Islet of Langerhans (tissue), 1 donor: ENCODE data around the gene SLC19A1.

ENCODE experiments used
- FAIRE-seq: peaks from one replicate; lab custom pipeline; 2011; peaks lifted over from hg19 to GRCh38; lab: Jason Lieb, UNC

SLC19A1 gene

GRCh38 chr21:45478115-45478801 is 64.0 kb downstream of the SLC19A1 start:
- FAIRE-seq: no peak

DNA sequence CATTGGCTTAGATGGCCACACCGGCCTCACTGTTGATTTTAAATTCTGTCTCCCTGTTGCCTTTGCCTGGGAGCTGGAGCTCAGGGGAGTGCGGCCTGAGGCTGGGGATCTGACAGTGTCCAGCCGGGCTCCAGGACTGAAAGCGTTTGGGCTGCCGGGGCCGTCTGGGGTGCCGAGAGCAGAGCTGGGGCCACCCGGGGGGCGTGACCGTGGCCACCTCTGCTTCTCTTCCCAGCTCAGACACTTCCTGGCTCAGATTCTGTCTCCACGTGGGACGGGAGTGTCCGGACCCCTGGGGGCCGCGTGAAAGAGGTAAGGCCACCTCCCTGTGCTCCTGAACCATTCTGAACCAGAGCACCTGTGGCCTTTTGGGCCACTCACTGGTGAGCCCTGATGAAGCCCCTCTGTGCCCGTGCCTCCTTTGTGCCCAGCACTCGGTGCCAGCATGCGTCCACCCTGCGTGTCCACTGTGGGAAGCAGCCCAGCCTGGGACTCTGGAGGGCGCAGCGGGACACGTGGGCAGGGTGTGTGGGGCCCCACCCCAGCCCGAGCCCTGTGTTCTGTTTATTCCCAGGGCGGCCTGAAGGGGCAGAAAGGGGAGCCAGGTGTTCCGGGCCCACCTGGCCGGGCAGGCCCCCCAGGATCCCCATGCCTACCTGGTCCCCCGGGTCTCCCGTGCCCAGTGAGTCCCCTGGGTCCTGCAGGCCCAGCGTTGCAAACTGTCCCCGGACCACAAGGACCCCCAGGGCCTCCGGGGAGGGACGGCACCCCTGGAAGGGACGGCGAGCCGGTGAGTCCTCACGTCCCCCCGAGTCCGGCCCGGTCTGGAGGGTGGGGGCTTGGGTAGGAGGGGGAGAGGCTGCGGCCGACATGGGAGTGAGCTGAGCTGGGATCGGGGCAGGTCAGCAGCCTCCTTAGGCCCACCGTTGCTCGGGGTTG is 64.8 kb downstream of the SLC19A1 start:
- FAIRE-seq: no peak

DNA sequence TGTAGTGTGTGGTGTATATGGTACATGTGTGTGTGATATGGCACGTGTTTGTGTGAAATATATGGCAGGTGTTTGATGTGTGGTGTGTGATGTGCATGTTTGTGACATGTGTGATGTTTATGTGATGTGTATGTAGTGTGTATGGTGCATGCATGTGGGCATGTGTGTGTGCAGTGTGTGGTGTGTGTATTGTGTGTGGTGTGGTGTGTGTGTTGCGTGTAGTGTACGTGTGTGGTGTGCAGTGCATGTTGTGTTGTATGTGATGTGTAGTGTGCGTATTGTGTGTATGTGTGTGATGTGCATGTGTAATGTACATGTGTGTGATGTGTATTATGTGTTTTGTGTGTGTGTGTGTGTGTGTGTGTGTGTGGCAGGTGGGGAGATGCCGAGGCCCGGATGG is 65.7 kb downstream of the SLC19A1 start:
- no peak for FAIRE-seq

GRCh38 chr21:45475797-45476570 is 66.3 kb downstream of the SLC19A1 start:
- FAIRE-seq: no peak

GRCh38 chr21:45475004-45475685 is 67.1 kb downstream of the SLC19A1 start:
- FAIRE-seq: no peak

DNA sequence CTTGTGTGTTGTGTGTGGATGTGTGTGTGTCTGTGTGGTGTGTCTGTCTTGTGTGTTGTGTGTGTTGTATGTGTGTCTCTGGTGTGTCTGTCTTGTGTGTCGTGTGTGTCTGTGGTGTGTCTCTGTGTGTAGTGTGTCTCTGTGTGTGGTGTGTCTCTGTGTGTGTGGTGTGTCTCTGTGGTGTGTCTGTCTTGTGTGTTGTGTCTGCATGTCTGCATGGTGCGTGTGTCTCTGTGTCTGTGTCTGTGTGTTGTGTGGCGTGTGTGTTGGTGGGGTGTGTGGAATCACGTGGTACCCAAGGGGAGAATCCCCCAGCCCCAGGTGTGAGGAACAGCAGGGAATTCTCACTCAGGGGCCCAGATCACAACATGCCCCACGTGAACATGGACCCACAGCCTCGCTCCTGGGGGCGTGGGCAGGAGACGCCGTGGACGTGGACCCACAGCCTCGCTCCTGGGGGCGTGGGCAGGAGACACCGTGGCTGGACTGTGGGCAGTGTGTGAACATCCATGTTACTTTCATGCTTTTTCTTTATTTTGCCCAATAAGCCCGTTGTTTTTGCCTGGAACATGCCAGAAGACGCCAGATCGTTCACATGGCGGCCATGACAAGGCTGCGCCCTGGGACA is 67.8 kb downstream of the SLC19A1 start:
- FAIRE-seq: no peak

- FAIRE-seq: no peak
These were observed 68.5 kb downstream of the SLC19A1 start for GRCh38 chr21:45473496-45474322.

- no peak for FAIRE-seq
These were observed 69.5 kb downstream of the SLC19A1 start for GRCh38 chr21:45472445-45473365.

DNA sequence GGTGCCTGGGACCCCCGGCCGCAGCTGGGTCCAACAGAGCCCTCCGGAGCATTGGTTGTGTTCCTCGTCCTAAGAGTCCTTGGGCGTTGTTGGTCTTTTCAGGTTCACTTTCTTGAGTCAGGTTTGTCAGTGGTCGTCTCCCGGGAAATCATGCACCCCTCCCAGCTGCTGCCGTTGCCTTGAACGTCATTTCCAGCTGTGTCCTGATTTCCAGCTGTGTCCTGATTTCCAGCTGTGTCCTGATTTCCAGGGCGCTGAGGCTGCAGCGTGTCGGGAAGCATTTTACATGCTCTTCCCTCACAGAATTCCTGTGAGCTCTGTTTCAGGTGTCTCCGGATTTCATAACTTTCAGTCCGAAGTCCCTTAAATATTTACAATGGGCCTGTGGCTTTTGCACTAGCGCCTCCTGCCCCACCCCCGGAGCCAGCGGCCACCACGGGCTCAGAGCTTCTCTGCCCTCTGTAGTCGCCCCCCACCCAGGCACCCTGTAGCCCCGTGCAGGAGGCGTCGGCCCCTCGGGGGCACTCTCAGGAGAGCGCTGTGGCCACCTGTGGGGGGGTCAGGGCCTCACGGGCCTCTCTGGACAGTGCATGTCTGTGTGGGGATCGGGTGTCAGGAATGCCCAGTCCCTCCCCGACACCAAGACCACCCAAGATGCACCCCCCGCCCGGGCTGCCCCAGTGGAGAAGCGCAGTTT is 70.6 kb downstream of the SLC19A1 start:
- FAIRE-seq: no peak

DNA sequence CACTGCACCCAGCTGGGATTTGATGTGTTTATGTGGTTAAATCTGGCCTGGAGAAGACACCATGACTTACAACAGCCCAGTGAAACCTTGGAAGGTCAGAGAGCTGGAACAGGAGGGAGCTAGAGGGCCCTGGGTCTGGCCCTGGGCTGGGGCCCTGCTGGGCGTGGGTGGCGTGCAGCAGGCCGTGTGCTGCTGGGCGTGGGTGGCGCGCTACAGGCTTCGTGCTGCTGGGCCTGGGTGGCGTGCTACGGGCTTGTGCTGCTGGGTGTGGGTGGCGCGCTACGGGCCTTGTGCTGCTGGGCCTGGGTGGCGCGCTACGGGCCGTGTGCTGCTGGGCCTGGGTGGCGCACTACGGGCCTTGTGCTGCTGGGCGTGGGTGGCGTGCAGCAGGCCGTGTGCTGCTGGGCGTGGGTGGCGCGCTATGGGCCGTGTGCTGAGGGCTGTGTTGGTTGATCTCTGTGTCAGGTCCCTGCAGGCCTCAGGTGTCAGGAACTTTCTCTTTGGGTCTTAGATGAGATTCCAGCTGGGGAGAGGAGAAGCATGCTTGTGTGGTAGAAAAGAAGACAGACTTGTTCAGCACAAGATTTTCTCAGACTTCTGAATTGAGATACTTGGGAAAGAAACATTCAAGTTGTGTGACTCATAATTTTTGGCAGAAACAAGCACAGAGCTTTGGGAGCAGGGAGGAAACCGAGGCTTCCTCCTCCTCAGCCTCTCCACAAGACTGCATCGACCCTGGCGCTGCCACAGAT is 71.3 kb downstream of the SLC19A1 start:
- FAIRE-seq: no peak

GRCh38 chr21:45470087-45470515 is 72.1 kb downstream of the SLC19A1 start:
- FAIRE-seq: no peak

- FAIRE-seq: no peak
These were observed 72.8 kb downstream of the SLC19A1 start for GRCh38 chr21:45469273-45470086.

DNA sequence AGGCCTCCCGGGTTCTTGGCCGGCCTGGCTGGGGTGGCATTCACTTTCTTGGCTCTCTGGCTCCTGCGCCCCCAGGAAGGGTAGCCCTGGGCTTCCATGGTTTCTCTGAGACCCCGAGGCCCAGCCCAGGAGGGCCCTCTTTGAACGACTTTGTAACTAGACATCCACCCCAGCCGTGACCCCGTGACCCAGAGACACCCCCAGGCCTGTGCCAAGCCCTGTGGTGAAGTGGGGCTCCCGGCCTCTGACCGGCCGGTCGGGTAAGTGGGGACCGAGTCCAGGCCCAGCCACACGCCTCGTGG is 73.3 kb downstream of the SLC19A1 start:
- no peak for FAIRE-seq

DNA sequence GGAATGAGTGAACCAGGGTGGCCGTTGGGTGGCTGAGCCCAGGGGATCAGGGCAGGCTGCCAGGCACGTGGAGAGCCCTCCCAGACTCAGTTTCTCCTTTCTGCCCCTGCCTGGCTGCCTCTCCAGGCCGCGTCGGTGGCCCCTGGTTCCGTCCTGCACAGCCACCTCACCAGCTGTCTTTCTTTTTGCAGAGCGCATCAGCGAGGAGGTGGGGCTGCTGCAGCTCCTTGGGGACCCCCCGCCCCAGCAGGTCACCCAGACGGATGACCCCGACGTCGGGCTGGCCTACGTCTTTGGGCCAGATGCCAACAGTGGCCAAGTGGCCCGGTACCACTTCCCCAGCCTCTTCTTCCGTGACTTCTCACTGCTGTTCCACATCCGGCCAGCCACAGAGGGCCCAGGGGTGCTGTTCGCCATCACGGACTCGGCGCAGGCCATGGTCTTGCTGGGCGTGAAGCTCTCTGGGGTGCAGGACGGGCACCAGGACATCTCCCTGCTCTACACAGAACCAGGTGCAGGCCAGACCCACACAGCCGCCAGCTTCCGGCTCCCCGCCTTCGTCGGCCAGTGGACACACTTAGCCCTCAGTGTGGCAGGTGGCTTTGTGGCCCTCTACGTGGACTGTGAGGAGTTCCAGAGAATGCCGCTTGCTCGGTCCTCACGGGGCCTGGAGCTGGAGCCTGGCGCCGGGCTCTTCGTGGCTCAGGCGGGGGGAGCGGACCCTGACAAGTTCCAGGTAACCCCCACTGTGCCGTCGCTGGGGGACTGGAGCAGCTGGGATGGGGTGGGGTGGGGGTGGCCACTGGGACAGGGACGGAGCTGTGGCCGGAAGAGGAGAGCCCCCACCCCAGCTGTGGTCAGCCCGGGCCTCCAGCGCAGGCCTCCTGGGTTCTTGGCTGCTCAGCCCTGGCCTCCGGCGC is 73.9 kb downstream of the SLC19A1 start:
- no peak for FAIRE-seq

DNA sequence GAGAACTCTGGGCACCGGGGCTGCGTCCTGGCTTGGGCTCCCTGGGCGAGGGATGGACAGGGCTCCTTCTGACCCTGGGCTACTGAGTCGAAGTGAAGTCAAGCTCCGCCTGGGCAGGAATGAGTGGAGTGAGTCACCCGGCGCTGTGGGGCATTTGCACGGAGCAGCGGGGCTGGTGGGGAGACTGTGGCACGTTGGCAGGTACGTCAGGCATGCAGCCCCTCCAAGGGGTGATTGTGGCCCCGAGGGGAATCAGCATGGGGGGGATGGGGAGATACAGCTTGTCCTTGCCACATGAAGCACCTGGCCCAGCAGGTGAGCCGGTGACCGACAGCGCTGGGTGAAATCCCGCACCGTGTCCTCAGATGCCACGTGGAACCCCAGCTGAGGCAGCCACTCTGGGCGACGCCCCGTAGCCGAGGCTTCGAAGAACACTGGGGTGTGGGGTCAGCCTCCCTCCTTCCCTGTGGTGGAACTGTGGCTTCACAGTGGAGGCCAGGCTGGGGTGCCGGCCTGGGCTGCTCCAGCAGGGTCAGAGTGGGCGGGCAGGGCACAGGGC is 74.9 kb downstream of the SLC19A1 start:
- no peak for FAIRE-seq
